Stomach (tissue), 4 donors: ENCODE data around the gene LIN37.

ENCODE experiments used
- CTCF ChIP-seq, 7 experiments: fragments of 450-650 bp in 4 of 7; fragments of 200-600 bp in 3 of 7; sonication (generic) in 3 of 7; IDR thresholded peaks; one replicate each; pipeline ENCODE4 v1.5.1; 2016 to 2019; ENCODE audit warnings: antibody characterized with exemption in 7 of 7, control low read depth in 2 of 7, mild to moderate bottlenecking in 1 of 7
- EP300 ChIP-seq: sonication (generic); formaldehyde crosslinking; IDR thresholded peaks from one replicate; pipeline ENCODE4 v1.6.1; 2017; ENCODE audit warnings: antibody characterized with exemption
- POLR2A ChIP-seq, 4 donors: fragments of 450-650 bp; IDR thresholded peaks; one replicate each; pipeline ENCODE4 v1.6.1; 2016; ENCODE audit warnings: antibody characterized with exemption in 4 of 4, control low read depth in 2 of 4, mild to moderate bottlenecking in 1 of 4, moderate library complexity in 1 of 4
- POLR2AphosphoS5 ChIP-seq, 3 donors: sonication (generic); formaldehyde crosslinking; IDR thresholded peaks; one replicate each; pipeline ENCODE4 v1.6.1; 2016; ENCODE audit warnings: antibody characterized with exemption in 3 of 3

GRCh38 chr19:35736913-35737886 lies 11.2 kb upstream of the LIN37 start:
- TF ChIP-seq CTCF (IDR thresholded peaks at IDR 0.05): peak in 1 of 7 experiments; percentile 18
- no peak for TF ChIP-seq POLR2AphosphoS5 (IDR thresholded peaks at IDR 0.05)
- no peak for TF ChIP-seq POLR2A (IDR thresholded peaks at IDR 0.05)
- TF ChIP-seq EP300: no peak
